ENCODE results near the gene OR2V2. TPM values are rescaled to one million over a fixed set of nuclear protein-coding genes. Genes with fewer than 3 reads are reported as not detected.
A peak's percentile ranks its signal among the peaks of the same experiment; 100 is the strongest.
"Not testable (repeated sequence)": the region's sequence is repeated elsewhere in the genome, so short reads cannot be mapped to it uniquely, and the experiment has no call there.

Gene OR2V2
- total RNA-seq, 1 donor from 2014 or later: not detected

GRCh38 chr5:181107699-181108098 is 39.7 kb upstream of the OR2V2 start:
- Mint-ChIP-seq H3K36me3 (ENCODE audit: low read depth) (no peaks in the 10 kb centered on the region), H3K27ac (no peak overlapping the region), H3K9me3 (no peaks in the 10 kb centered on the region), H3K4me1 (ENCODE audit: low read depth) (peaks cover 4% of the 10 kb centered on the region), H3K27me3 (ENCODE audit: insufficient read depth) (peaks cover 25% of the 10 kb centered on the region), H3K4me3 (no peak overlapping the region)
- DNase-seq (ENCODE audit: low spot score): no peak
- intact Hi-C loops (cut with micrococcal nuclease): no loop called here

GRCh38 chr5:181108578-181109165 is 38.7 kb upstream of the OR2V2 start:
- intact Hi-C loops (cut with micrococcal nuclease): no loop called here
- no peak overlapping the region for H3K27ac Mint-ChIP-seq
- H3K4me1 Mint-ChIP-seq (ENCODE audit: low read depth): peaks cover 4% of the 10 kb centered on the region
- no peaks in the 10 kb centered on the region for H3K36me3 Mint-ChIP-seq (ENCODE audit: low read depth)
- H3K4me3 Mint-ChIP-seq: no peak overlapping the region
- no peaks in the 10 kb centered on the region for H3K9me3 Mint-ChIP-seq
- peaks cover 27% of the 10 kb centered on the region for H3K27me3 Mint-ChIP-seq (ENCODE audit: insufficient read depth)
- DNase-seq (ENCODE audit: low spot score): no peak

DNA sequence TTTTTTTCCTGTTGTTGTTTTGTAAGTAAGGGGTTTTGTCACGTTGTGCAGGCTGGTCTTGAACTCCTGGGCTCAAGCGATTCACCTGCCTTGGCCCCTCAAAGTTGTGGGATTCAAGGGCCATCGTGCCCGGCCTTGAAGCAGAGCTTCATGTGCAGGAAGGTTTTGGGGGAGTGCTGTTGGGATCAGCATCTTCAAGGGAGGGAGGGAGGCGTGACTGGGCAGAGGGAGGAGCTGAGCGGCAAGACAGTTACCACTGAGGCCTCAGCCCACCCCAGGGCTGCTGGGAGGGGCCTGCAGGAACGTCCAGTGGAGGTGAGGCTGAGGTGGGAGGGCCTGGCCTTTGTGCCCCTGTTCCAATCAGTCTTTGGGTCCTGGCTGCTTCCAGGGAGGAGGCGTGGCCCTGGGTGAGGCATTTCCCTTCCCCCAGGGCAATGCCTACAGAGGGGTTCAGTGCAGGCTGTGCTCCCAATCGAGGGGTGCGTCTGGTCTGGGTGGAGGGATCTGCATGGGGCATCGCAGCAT is 37.8 kb upstream of the OR2V2 start:
- DNase-seq (ENCODE audit: low spot score): no peak
- H3K36me3 Mint-ChIP-seq (ENCODE audit: low read depth): no peaks in the 10 kb centered on the region
- peaks cover 26% of the 10 kb centered on the region for H3K27me3 Mint-ChIP-seq (ENCODE audit: insufficient read depth)
- intact Hi-C loops (cut with micrococcal nuclease): loop anchor here (10.0 kb wide), 1 partner anchor 55 kb away; no protein-coding TSS in a partner anchor
- no peaks in the 10 kb centered on the region for H3K9me3 Mint-ChIP-seq
- H3K4me1 Mint-ChIP-seq (ENCODE audit: low read depth): no peaks in the 10 kb centered on the region
- H3K27ac Mint-ChIP-seq: no peak overlapping the region
- no peak overlapping the region for H3K4me3 Mint-ChIP-seq

- H3K4me3 Mint-ChIP-seq: no peak overlapping the region
- no peaks in the 10 kb centered on the region for H3K36me3 Mint-ChIP-seq (ENCODE audit: low read depth)
- H3K4me1 Mint-ChIP-seq (ENCODE audit: low read depth): peaks cover 8% of the 10 kb centered on the region
- H3K27ac Mint-ChIP-seq: no peak overlapping the region
- H3K27me3 Mint-ChIP-seq (ENCODE audit: insufficient read depth): peaks cover 39% of the 10 kb centered on the region
- intact Hi-C loops (cut with micrococcal nuclease): loop anchor here (10.0 kb wide), 1 partner anchor 56 kb away; no protein-coding TSS in a partner anchor
- no peaks in the 10 kb centered on the region for H3K9me3 Mint-ChIP-seq
- no peak for DNase-seq (ENCODE audit: low spot score)
Observed at GRCh38 chr5:181111010-181111409, 36.4 kb upstream of the OR2V2 start.

DNA sequence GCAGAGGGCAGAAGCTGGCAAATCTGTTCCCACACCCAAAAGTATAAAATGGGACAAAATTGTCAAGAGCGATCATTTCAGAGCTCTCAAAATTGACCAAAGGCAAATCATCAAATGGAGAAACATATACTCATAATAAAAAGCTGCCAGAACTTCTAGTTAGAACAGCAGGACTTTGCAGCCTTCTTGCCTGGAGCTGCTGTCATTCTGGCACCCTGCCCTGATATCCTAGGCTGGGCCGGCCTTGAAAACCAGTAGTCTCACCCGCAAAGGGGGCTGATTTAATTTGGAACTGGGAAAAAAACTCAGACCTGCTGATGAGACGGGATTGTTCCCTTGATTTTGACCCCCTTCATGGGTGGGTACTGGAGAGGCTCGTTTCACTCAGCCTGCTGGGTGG is 34.9 kb upstream of the OR2V2 start:
- Mint-ChIP-seq H3K27me3 (ENCODE audit: insufficient read depth) (peaks cover 46% of the 10 kb centered on the region), H3K9me3 (no peaks in the 10 kb centered on the region), H3K4me3 (no peak overlapping the region), H3K4me1 (ENCODE audit: low read depth) (peaks cover 8% of the 10 kb centered on the region), H3K36me3 (ENCODE audit: low read depth) (peaks cover 2% of the 10 kb centered on the region), H3K27ac (no peak overlapping the region)
- DNase-seq (ENCODE audit: low spot score): no peak
- intact Hi-C loops (cut with micrococcal nuclease): loop anchor here (10.0 kb wide), 1 partner anchor 58 kb away; no protein-coding TSS in a partner anchor

GRCh38 chr5:181113572-181113971 is 33.8 kb upstream of the OR2V2 start:
- peaks cover 51% of the 10 kb centered on the region for H3K27me3 Mint-ChIP-seq (ENCODE audit: insufficient read depth)
- not testable (repeated sequence) for H3K36me3 Mint-ChIP-seq (ENCODE audit: low read depth); H3K4me1 Mint-ChIP-seq (ENCODE audit: low read depth); H3K27ac Mint-ChIP-seq; H3K9me3 Mint-ChIP-seq; DNase-seq (ENCODE audit: low spot score); H3K4me3 Mint-ChIP-seq
- intact Hi-C loops (cut with micrococcal nuclease): loop anchor here (10.0 kb wide), 1 partner anchor 59 kb away; no protein-coding TSS in a partner anchor

- H3K36me3 Mint-ChIP-seq (ENCODE audit: low read depth): peaks cover 2% of the 10 kb centered on the region
Observed at GRCh38 chr5:181114284-181114843, 33.0 kb upstream of the OR2V2 start.

GRCh38 chr5:181114844-181115778 is 32.3 kb upstream of the OR2V2 start:
- DNase-seq (ENCODE audit: low spot score): no peak
- H3K27me3 Mint-ChIP-seq (ENCODE audit: insufficient read depth): peaks cover 51% of the 10 kb centered on the region
- H3K4me3 Mint-ChIP-seq: peak overlapping the region; percentile 20
- no peak overlapping the region for H3K27ac Mint-ChIP-seq
- peaks cover 2% of the 10 kb centered on the region for H3K36me3 Mint-ChIP-seq (ENCODE audit: low read depth)
- H3K9me3 Mint-ChIP-seq: no peaks in the 10 kb centered on the region
- H3K4me1 Mint-ChIP-seq (ENCODE audit: low read depth): peaks cover 8% of the 10 kb centered on the region
- intact Hi-C loops (cut with micrococcal nuclease): loop anchor here (5.0 to 10.0 kb wide), 2 partner anchors 57 to 60 kb away; no protein-coding TSS in a partner anchor

More at GRCh38 chr5:181114284-181114843, 33.0 kb upstream of the OR2V2 start:
- peaks cover 51% of the 10 kb centered on the region for H3K27me3 Mint-ChIP-seq (ENCODE audit: insufficient read depth)
- no peak overlapping the region for H3K27ac Mint-ChIP-seq
- H3K4me1 Mint-ChIP-seq (ENCODE audit: low read depth): peaks cover 8% of the 10 kb centered on the region
- DNase-seq (ENCODE audit: low spot score): no peak
- H3K4me3 Mint-ChIP-seq: no peak overlapping the region
- intact Hi-C loops (cut with micrococcal nuclease): loop anchor here (10.0 kb wide), 1 partner anchor 60 kb away; no protein-coding TSS in a partner anchor
- H3K9me3 Mint-ChIP-seq: no peaks in the 10 kb centered on the region

- Mint-ChIP-seq H3K9me3 (no peaks in the 10 kb centered on the region), H3K27ac (no peak overlapping the region), H3K4me3 (no peak overlapping the region), H3K27me3 (ENCODE audit: insufficient read depth) (peaks cover 53% of the 10 kb centered on the region), H3K4me1 (ENCODE audit: low read depth) (peaks cover 8% of the 10 kb centered on the region), H3K36me3 (ENCODE audit: low read depth) (peaks cover 2% of the 10 kb centered on the region)
- DNase-seq (ENCODE audit: low spot score): no peak
- intact Hi-C loops (cut with micrococcal nuclease): loop anchor here (5.0 to 10.0 kb wide), 2 partner anchors 54 to 64 kb away; no protein-coding TSS in a partner anchor
Observed at GRCh38 chr5:181118369-181118768, 29.0 kb upstream of the OR2V2 start.

DNA sequence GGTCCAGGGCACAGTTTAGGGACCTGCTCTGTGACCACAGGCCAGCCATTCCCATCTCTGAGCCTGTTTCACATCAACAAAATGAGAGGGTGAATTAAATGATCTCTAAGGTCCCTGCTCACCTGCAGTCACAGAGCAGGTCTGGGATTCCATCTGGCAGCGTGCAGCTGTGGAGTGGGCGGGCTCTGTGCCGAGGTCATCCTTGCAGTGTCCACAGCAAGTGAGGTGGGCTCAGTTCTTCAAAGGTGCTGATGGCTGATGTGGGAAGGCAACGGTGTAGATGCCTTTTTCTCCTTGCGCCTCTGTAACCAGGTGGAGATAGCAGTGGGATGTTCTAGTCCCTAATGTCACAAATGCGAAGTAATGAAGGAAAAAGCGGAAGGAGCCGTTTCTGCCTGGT is 28.3 kb upstream of the OR2V2 start:
- Mint-ChIP-seq H3K36me3 (ENCODE audit: low read depth) (peaks cover 2% of the 10 kb centered on the region), H3K4me3 (no peak overlapping the region), H3K27ac (no peak overlapping the region), H3K27me3 (ENCODE audit: insufficient read depth) (peaks cover 51% of the 10 kb centered on the region), H3K9me3 (no peaks in the 10 kb centered on the region), H3K4me1 (ENCODE audit: low read depth) (peaks cover 8% of the 10 kb centered on the region)
- intact Hi-C loops (cut with micrococcal nuclease): loop anchor here (5.0 to 10.0 kb wide), 2 partner anchors 53 to 64 kb away; no protein-coding TSS in a partner anchor
- DNase-seq (ENCODE audit: low spot score): no peak

DNA sequence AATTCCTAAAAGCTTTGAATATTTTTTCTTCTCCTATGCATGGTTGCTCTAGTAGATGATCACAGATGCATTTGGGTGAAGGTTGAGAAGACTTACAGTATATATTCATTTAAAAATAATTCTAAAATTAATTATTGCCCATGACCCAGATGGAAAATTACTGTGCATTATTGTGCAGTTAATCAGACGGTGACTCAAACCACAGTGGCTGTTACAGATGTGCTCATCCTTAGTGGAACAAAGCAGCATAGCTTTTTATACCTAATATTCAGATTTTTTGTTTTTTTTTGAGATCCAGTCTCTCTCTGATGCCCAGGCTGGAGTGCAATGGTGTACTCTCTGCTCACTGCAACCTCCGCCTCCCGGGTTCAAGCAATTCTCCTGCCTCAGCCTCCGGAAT is 27.1 kb upstream of the OR2V2 start:
- Mint-ChIP-seq H3K36me3 (ENCODE audit: low read depth) (peaks cover 2% of the 10 kb centered on the region), H3K27ac (no peak overlapping the region), H3K4me3 (no peak overlapping the region), H3K9me3 (no peaks in the 10 kb centered on the region), H3K27me3 (ENCODE audit: insufficient read depth) (peaks cover 42% of the 10 kb centered on the region), H3K4me1 (ENCODE audit: low read depth) (peaks cover 4% of the 10 kb centered on the region)
- no peak for DNase-seq (ENCODE audit: low spot score)
- intact Hi-C loops (cut with micrococcal nuclease): no loop called here

- intact Hi-C loops (cut with micrococcal nuclease): no loop called here
- Mint-ChIP-seq H3K4me3 (no peak overlapping the region), H3K9me3 (no peaks in the 10 kb centered on the region), H3K4me1 (ENCODE audit: low read depth) (no peaks in the 10 kb centered on the region), H3K27me3 (ENCODE audit: insufficient read depth) (peaks cover 38% of the 10 kb centered on the region), H3K27ac (no peak overlapping the region), H3K36me3 (ENCODE audit: low read depth) (peaks cover 2% of the 10 kb centered on the region)
- DNase-seq (ENCODE audit: low spot score): no peak
Observed at GRCh38 chr5:181120761-181121160, 26.6 kb upstream of the OR2V2 start.
